ENCODE results near the gene TENM4.

TENM4 gene

GRCh38 chr11:78773492-78773891, 667.3 kb downstream of the TENM4 start:
- peaks cover 5% of the 10 kb centered on the region for H3K27me3 Mint-ChIP-seq
- no peak overlapping the region for H3K4me3 Mint-ChIP-seq
- H3K27ac Mint-ChIP-seq, result no peak overlapping the region
- H3K36me3 Mint-ChIP-seq (ENCODE audit: low read depth), result no peaks in the 10 kb centered on the region
- H3K9me3 Mint-ChIP-seq, result no peaks in the 10 kb centered on the region
- DNase-seq, result no peak
- H3K4me1 Mint-ChIP-seq (ENCODE audit: low read depth), result no peaks in the 10 kb centered on the region

- Mint-ChIP-seq H3K4me3 (no peak overlapping the region), H3K4me1 (ENCODE audit: low read depth) (no peaks in the 10 kb centered on the region), H3K27me3 (peaks cover 6% of the 10 kb centered on the region), H3K27ac (no peak overlapping the region), H3K9me3 (no peaks in the 10 kb centered on the region), H3K36me3 (ENCODE audit: low read depth) (no peaks in the 10 kb centered on the region)
- no peak for DNase-seq
These were observed 667.8 kb downstream of the TENM4 start for GRCh38 chr11:78773077-78773476.

- Mint-ChIP-seq H3K27ac (no peak overlapping the region), H3K9me3 (no peaks in the 10 kb centered on the region), H3K36me3 (ENCODE audit: low read depth) (no peaks in the 10 kb centered on the region), H3K4me1 (ENCODE audit: low read depth) (no peaks in the 10 kb centered on the region), H3K27me3 (peaks cover 8% of the 10 kb centered on the region), H3K4me3 (no peak overlapping the region)
- no peak for DNase-seq
These were observed 668.6 kb downstream of the TENM4 start for GRCh38 chr11:78772186-78772585.

- Mint-ChIP-seq H3K9me3 (no peaks in the 10 kb centered on the region), H3K27me3 (peaks cover 8% of the 10 kb centered on the region), H3K4me1 (ENCODE audit: low read depth) (no peaks in the 10 kb centered on the region), H3K4me3 (no peak overlapping the region), H3K27ac (no peak overlapping the region), H3K36me3 (ENCODE audit: low read depth) (no peaks in the 10 kb centered on the region)
- DNase-seq, result no peak
These were observed 669.9 kb downstream of the TENM4 start for GRCh38 chr11:78770931-78771330.

GRCh38 chr11:78768971-78769370, 671.9 kb downstream of the TENM4 start:
- Mint-ChIP-seq H3K27me3 (peaks cover 8% of the 10 kb centered on the region), H3K27ac (no peak overlapping the region), H3K36me3 (ENCODE audit: low read depth) (no peaks in the 10 kb centered on the region), H3K4me3 (no peak overlapping the region), H3K9me3 (no peaks in the 10 kb centered on the region), H3K4me1 (ENCODE audit: low read depth) (no peaks in the 10 kb centered on the region)
- DNase-seq, result no peak

GRCh38 chr11:78768345-78768744, 672.5 kb downstream of the TENM4 start:
- Mint-ChIP-seq H3K9me3 (no peaks in the 10 kb centered on the region), H3K36me3 (ENCODE audit: low read depth) (no peaks in the 10 kb centered on the region), H3K27ac (no peak overlapping the region), H3K4me1 (ENCODE audit: low read depth) (no peaks in the 10 kb centered on the region), H3K4me3 (no peak overlapping the region), H3K27me3 (peaks cover 8% of the 10 kb centered on the region)
- DNase-seq, result no peak

GRCh38 chr11:78767027-78767932, 673.5 kb downstream of the TENM4 start:
- Mint-ChIP-seq H3K4me1 (ENCODE audit: low read depth) (no peaks in the 10 kb centered on the region), H3K9me3 (no peaks in the 10 kb centered on the region), H3K36me3 (ENCODE audit: low read depth) (no peaks in the 10 kb centered on the region), H3K4me3 (no peak overlapping the region), H3K27ac (no peak overlapping the region), H3K27me3 (peaks cover 8% of the 10 kb centered on the region)
- DNase-seq, result no peak

GRCh38 chr11:78764946-78765345, 675.9 kb downstream of the TENM4 start:
- peaks cover 3% of the 10 kb centered on the region for H3K27me3 Mint-ChIP-seq
- H3K4me3 Mint-ChIP-seq, result no peak overlapping the region
- no peak overlapping the region for H3K27ac Mint-ChIP-seq
- DNase-seq, result no peak
- no peaks in the 10 kb centered on the region for H3K36me3 Mint-ChIP-seq (ENCODE audit: low read depth)
- H3K4me1 Mint-ChIP-seq (ENCODE audit: low read depth), result no peaks in the 10 kb centered on the region
- no peaks in the 10 kb centered on the region for H3K9me3 Mint-ChIP-seq

- DNase-seq, result no peak
- Mint-ChIP-seq H3K27me3 (peaks cover 3% of the 10 kb centered on the region), H3K27ac (no peak overlapping the region), H3K9me3 (no peaks in the 10 kb centered on the region), H3K4me3 (no peak overlapping the region), H3K36me3 (ENCODE audit: low read depth) (no peaks in the 10 kb centered on the region), H3K4me1 (ENCODE audit: low read depth) (no peaks in the 10 kb centered on the region)
These were observed 677.2 kb downstream of the TENM4 start for GRCh38 chr11:78763664-78764063.

GRCh38 chr11:78762105-78762504, 678.7 kb downstream of the TENM4 start:
- no peak overlapping the region for H3K4me3 Mint-ChIP-seq
- no peaks in the 10 kb centered on the region for H3K36me3 Mint-ChIP-seq (ENCODE audit: low read depth)
- H3K4me1 Mint-ChIP-seq (ENCODE audit: low read depth), result no peaks in the 10 kb centered on the region
- no peak for DNase-seq
- no peaks in the 10 kb centered on the region for H3K27me3 Mint-ChIP-seq
- no peak overlapping the region for H3K27ac Mint-ChIP-seq
- H3K9me3 Mint-ChIP-seq, result no peaks in the 10 kb centered on the region

GRCh38 chr11:78759071-78759470, 681.8 kb downstream of the TENM4 start:
- Mint-ChIP-seq H3K9me3 (no peaks in the 10 kb centered on the region), H3K36me3 (ENCODE audit: low read depth) (no peaks in the 10 kb centered on the region), H3K4me3 (no peak overlapping the region), H3K4me1 (ENCODE audit: low read depth) (no peaks in the 10 kb centered on the region), H3K27me3 (no peaks in the 10 kb centered on the region), H3K27ac (no peak overlapping the region)
- no peak for DNase-seq

- Mint-ChIP-seq H3K9me3 (no peaks in the 10 kb centered on the region), H3K4me1 (ENCODE audit: low read depth) (no peaks in the 10 kb centered on the region), H3K36me3 (ENCODE audit: low read depth) (no peaks in the 10 kb centered on the region), H3K27ac (no peak overlapping the region), H3K4me3 (no peak overlapping the region), H3K27me3 (peaks cover 9% of the 10 kb centered on the region)
- no peak for DNase-seq
These were observed 687.5 kb downstream of the TENM4 start for GRCh38 chr11:78753297-78753696.

GRCh38 chr11:78752494-78752893, 688.3 kb downstream of the TENM4 start:
- Mint-ChIP-seq H3K27me3 (peaks cover 9% of the 10 kb centered on the region), H3K4me3 (no peak overlapping the region), H3K9me3 (no peaks in the 10 kb centered on the region), H3K27ac (no peak overlapping the region), H3K4me1 (ENCODE audit: low read depth) (no peaks in the 10 kb centered on the region), H3K36me3 (ENCODE audit: low read depth) (no peaks in the 10 kb centered on the region)
- no peak for DNase-seq

GRCh38 chr11:78748918-78749690, 691.7 kb downstream of the TENM4 start:
- no peak for DNase-seq
- Mint-ChIP-seq H3K9me3 (no peaks in the 10 kb centered on the region), H3K27me3 (peaks cover 12% of the 10 kb centered on the region), H3K4me1 (ENCODE audit: low read depth) (no peaks in the 10 kb centered on the region), H3K36me3 (ENCODE audit: low read depth) (no peaks in the 10 kb centered on the region), H3K27ac (no peak overlapping the region), H3K4me3 (no peak overlapping the region)

- H3K27me3 Mint-ChIP-seq, result peaks cover 5% of the 10 kb centered on the region
- H3K4me3 Mint-ChIP-seq, result no peak overlapping the region
- no peaks in the 10 kb centered on the region for H3K9me3 Mint-ChIP-seq
- no peak for DNase-seq
- no peaks in the 10 kb centered on the region for H3K36me3 Mint-ChIP-seq (ENCODE audit: low read depth)
- H3K27ac Mint-ChIP-seq, result no peak overlapping the region
- H3K4me1 Mint-ChIP-seq (ENCODE audit: low read depth), result no peaks in the 10 kb centered on the region
These were observed 695.9 kb downstream of the TENM4 start for GRCh38 chr11:78744949-78745348.
